K562 (cell line): ENCODE results near the gene ENPP7. TPM values are rescaled to one million over a fixed set of nuclear protein-coding genes. Genes with fewer than 3 reads are reported as not detected.

Experiments used
- ATAC-seq: fragments of 200-7000 bp; cut with Tn5 transposase; 3 replicates; pipeline ENCODE4 v1.9.1; 2020; ENCODE audit warnings: moderate library complexity
- BruUV-seq: library from RNA; stranded (reverse); fragments of 400-500 nt; replicated peaks from 2 replicates; lab custom pipeline; 2021; lab: Mats Ljungman, UMichigan
- CTCF ChIA-PET: fragments of 300-600 bp; formaldehyde crosslinking; extraction: SDS; loops from one replicate; lab custom pipeline; 2021; ENCODE audit warnings: low intra/inter-chr PET ratio; lab: Yijun Ruan, JAX
- POLR2A ChIA-PET: fragments of 300-600, 350-650 bp; sonication (Branson Sonifier 250); formaldehyde crosslinking; extraction: SDS; loops from one replicate; lab custom pipeline; 2021; ENCODE audit warnings: antibody characterized with exemption, inconsistent platforms; lab: Yijun Ruan, JAX
- DNase-seq, 4 experiments: peaks; one replicate each; pipeline versions ENCODE4 v3.0.0 to v3.0.0-alpha.2; 2011 to 2018; ENCODE audit warnings: low spot score in 3 of 4, mixed read lengths in 3 of 4; ENCODE audit errors: extremely low read depth in 1 of 4
- FAIRE-seq: peaks from 2 replicates; lab custom pipeline; 2011; peaks lifted over from hg19 to GRCh38; lab: Jason Lieb, UNC
- H2AFZ ChIP-seq: 2 replicates; pipeline ENCODE4 v1.6.0; 2011; ENCODE audit warnings: low read depth, low read length, control low read depth, inconsistent platforms
- H3K27ac ChIP-seq: fragments of 200-600 bp; 3 replicates; pipeline ENCODE4 v1.8.0; 2011; ENCODE audit warnings: low read depth, mild to moderate bottlenecking, control low read depth, inconsistent platforms, low read length, moderate library complexity, mixed read lengths; ENCODE audit errors: extremely low read depth
- H3K27me3 ChIP-seq, 2 experiments: fragments of 300-600 bp in 1 of 2; 2 replicates in 1 of 2; 3 replicates in 1 of 2; pipeline versions ENCODE4 v1.6.0 to v1.8.0; 2011; ENCODE audit warnings: inconsistent platforms in 2 of 2, low read length in 2 of 2, mild to moderate bottlenecking in 1 of 2, mixed read lengths in 1 of 2, moderate library complexity in 1 of 2; ENCODE audit not compliant: control insufficient read depth in 2 of 2, insufficient read depth in 2 of 2
- H3K36me3 ChIP-seq: fragments of 300-600 bp; 3 replicates; pipeline ENCODE4 v1.8.0; 2011; ENCODE audit warnings: mild to moderate bottlenecking, low read length, inconsistent platforms; ENCODE audit not compliant: control insufficient read depth, insufficient read depth
- H3K4me1 ChIP-seq, 2 experiments: fragments of 200-600 bp in 1 of 2; replicated peaks in 1 of 2; 2 replicates in 1 of 2; 3 replicates in 1 of 2; pipeline versions ENCODE4 v1.5.1 to v1.8.0; 2011; ENCODE audit warnings: inconsistent platforms in 2 of 2, low read length in 2 of 2, mild to moderate bottlenecking in 1 of 2, mixed read lengths in 1 of 2, moderate library complexity in 1 of 2; ENCODE audit not compliant: control insufficient read depth in 2 of 2, insufficient read depth in 2 of 2
- H3K4me2 ChIP-seq: 2 replicates; pipeline ENCODE4 v1.6.1; 2011; ENCODE audit warnings: low read length, control low read depth, inconsistent platforms, mixed read lengths; ENCODE audit not compliant: insufficient read depth
- H3K4me3 ChIP-seq: fragments of 200-600 bp; sonication (generic), shearing (Covaris generic); 2 replicates; pipeline ENCODE4 v1.5.1; 2016; ENCODE audit warnings: control low read depth, inconsistent platforms
- H3K79me2 ChIP-seq: fragments of 200-600 bp; 3 replicates; pipeline ENCODE4 v1.8.0; 2011; ENCODE audit warnings: low read length, inconsistent platforms; ENCODE audit not compliant: control insufficient read depth, insufficient read depth
- H3K9ac ChIP-seq, 2 experiments: 2 replicates each; pipeline versions ENCODE4 v1.6.0 to v1.6.1; 2011; ENCODE audit warnings: low read depth in 2 of 2, low read length in 2 of 2, control low read depth in 1 of 2, inconsistent platforms in 1 of 2, mild to moderate bottlenecking in 1 of 2, mixed read lengths in 1 of 2; ENCODE audit not compliant: insufficient read depth in 1 of 2
- H3K9me1 ChIP-seq: one replicate; pipeline ENCODE4 v1.6.0; 2011; ENCODE audit warnings: inconsistent platforms, mild to moderate bottlenecking, low read length, moderate library complexity; ENCODE audit not compliant: control insufficient read depth, insufficient read depth
- H3K9me3 ChIP-seq: replicated peaks from 2 replicates; pipeline ENCODE4 v1.5.1; 2011; ENCODE audit warnings: low read depth, low read length, inconsistent platforms; ENCODE audit not compliant: control insufficient read depth, insufficient read depth
- H4K20me1 ChIP-seq: replicated peaks from 2 replicates; pipeline ENCODE4 v1.6.1; 2011; ENCODE audit warnings: low read length, inconsistent platforms, mixed read lengths; ENCODE audit not compliant: control insufficient read depth, insufficient read depth
- CHCHD3 ChIP-seq: fragments of 250-450 bp; sonication (Bioruptor Pico); IDR thresholded peaks from 2 replicates; pipeline ENCODE4 v2.1.2; 2022; ENCODE audit warnings: mild to moderate bottlenecking
- JUNB ChIP-seq: fragments of 450-650 bp; formaldehyde crosslinking; conservative IDR thresholded peaks from 2 replicates; pipeline ENCODE4 v1.4.0; 2020; ENCODE audit warnings: mild to moderate bottlenecking
- KHSRP ChIP-seq: fragments of 450-650 bp; IDR thresholded peaks from 2 replicates; pipeline ENCODE4 v1.6.1; 2017
- MTA2 ChIP-seq: fragments of 450-650 bp; IDR thresholded peaks from 2 replicates; pipeline ENCODE4 v1.6.1; 2016; ENCODE audit warnings: low read depth
- ZNF316 ChIP-seq: fragments of 450-650 bp; IDR thresholded peaks from 2 replicates; pipeline ENCODE4 v1.6.1; 2016
- WGBS: fragments of 100-300 bp; shearing (Covaris generic); methylation state at CpG from one replicate; pipeline ENCODE4 v1.1.6; 2016; ENCODE audit warnings: low coverage, mixed read lengths; ENCODE audit not compliant: insufficient coverage; ENCODE audit errors: missing lambda C conversion rate; 5-methylcytosine and 5-hydroxymethylcytosine counted together
- in situ Hi-C: fragments of 300-500 bp; cut with MboI; formaldehyde crosslinking; loops from 4 replicates; pipeline ENCODE4 v1.15.0; 2018; ENCODE audit warnings: inconsistent platforms, mixed read lengths
- intact Hi-C: fragments of 100-400 bp; cut with micrococcal nuclease; formaldehyde crosslinking; loops from 2 replicates; pipeline ENCODE4 v1.14.2; 2022
- polyA plus RNA-seq, 8 experiments: library from polyadenylated mRNA; depleted of rRNA in 4 of 8; stranded (reverse) in 5 of 8; unstranded in 3 of 8; fragments of >200 nt; fragmentation: Nextera tagmentation in 2 of 8; fragmentation: Illumina TruSeq in 1 of 8; extraction: Ambion mirVana in 2 of 8; extraction: Trizol in 1 of 8; gene quantifications; 2 replicates each; pipeline versions ENCODE4 v1.2.1 to v1.2.3, GENCODE V29; 2011 to 2014; ENCODE audit warnings: inconsistent platforms in 1 of 8, missing spikeins in 1 of 8
- total RNA-seq, 7 experiments: library from RNA; depleted of rRNA in 6 of 7; stranded (reverse); fragments of >200 nt in 6 of 7; fragmentation: Illumina TruSeq in 2 of 7; extraction: Trizol in 2 of 7; gene quantifications; 2 replicates each; pipeline versions ENCODE4 v1.2.1 to v1.2.3, GENCODE V29; 2011 to 2021; ENCODE audit warnings: low replicate concordance in 1 of 7
- TF ChIP-seq, protein P1 (sequence below): fragments of 200-400 bp; formaldehyde crosslinking; IDR thresholded peaks from 2 replicates; pipeline ENCODE4 v1.6.1; 2017; ENCODE audit warnings: mild to moderate bottlenecking, low read depth, low read length, moderate library complexity

ENPP7 gene
- total and polyA plus RNA-seq, 9 of the 15 experiments (the other 6 are each of a cell fraction or from before 2014, with no cell fraction given) = not detected

- TF ChIP-seq, protein P1, sequence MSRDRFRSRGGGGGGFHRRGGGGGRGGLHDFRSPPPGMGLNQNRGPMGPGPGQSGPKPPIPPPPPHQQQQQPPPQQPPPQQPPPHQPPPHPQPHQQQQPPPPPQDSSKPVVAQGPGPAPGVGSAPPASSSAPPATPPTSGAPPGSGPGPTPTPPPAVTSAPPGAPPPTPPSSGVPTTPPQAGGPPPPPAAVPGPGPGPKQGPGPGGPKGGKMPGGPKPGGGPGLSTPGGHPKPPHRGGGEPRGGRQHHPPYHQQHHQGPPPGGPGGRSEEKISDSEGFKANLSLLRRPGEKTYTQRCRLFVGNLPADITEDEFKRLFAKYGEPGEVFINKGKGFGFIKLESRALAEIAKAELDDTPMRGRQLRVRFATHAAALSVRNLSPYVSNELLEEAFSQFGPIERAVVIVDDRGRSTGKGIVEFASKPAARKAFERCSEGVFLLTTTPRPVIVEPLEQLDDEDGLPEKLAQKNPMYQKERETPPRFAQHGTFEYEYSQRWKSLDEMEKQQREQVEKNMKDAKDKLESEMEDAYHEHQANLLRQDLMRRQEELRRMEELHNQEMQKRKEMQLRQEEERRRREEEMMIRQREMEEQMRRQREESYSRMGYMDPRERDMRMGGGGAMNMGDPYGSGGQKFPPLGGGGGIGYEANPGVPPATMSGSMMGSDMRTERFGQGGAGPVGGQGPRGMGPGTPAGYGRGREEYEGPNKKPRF = no peak
- TF ChIP-seq KHSRP = no peak
- TF ChIP-seq CHCHD3 (CRISPR knock-in tag) = no peak
These were observed 27.5 kb downstream of the ENPP7 start (continued) for GRCh38 chr17:79758271-79758670.

DNA sequence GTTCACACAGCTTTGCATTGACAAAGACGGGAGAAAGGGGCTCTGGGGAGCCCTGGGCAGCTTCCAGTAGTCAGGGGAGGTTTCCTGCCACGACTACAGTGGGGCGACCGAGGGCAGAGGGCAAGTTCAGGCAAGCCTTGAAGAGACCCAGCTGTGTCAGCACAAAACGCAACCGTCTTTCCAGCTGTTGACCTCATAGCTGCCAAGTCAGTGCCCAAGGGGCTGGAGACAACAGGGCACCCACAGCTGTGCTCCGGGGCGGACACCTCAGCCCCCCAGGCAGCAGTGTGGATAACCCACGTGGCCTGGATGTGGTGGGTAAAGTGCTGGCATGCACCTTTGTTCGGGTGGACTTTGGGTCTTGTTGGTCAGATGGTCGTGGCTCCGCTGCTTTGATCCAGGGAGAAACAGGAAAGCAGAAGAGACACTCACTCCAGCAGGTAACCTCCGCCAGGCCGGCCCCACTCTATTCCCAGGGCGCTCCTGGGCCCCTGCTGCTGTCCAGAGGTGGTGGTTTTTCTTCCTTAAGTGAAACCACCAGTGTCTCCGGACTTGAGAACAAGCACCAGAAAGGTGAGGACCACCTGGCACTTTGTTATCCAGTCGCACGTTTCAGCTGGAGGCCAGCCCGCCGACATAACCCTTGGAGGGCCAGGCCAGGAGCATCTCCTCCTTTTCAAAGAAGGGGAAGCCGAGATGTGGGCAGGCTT lies 29.6 kb downstream of the ENPP7 start:
- no peaks in the 10 kb centered on the region; a peak in 1 of 5 replicates for H3K27me3 ChIP-seq
- H3K27ac ChIP-seq = no peak overlapping the region
- peaks cover 0 to 12% of the 10 kb centered on the region in 2 experiments; a peak in 2 of 5 replicates for H3K4me1 ChIP-seq
- in situ Hi-C loops (no loop called here), intact Hi-C loops (no loop called here)
- TF ChIP-seq MTA2 (no peak), ZNF316 (peak; percentile 38; the same call in 1 of the 2 replicates), JUNB (CRISPR knock-in tag) (no peak)
- no peak for FAIRE-seq
- CTCF ChIA-PET = no interaction called here
- H3K36me3 ChIP-seq = no peaks in the 10 kb centered on the region
- H3K4me3 ChIP-seq = no peak overlapping the region
- WGBS = 37% methylated on average over 19 of the region's 21 CpGs
- 0 out of 2 replicates have a peak overlapping the region, but pooled peaks have one; percentile 1 for H2AFZ ChIP-seq
- H4K20me1 ChIP-seq = no peaks in the 10 kb centered on the region
- H3K4me2 ChIP-seq = no peak overlapping the region
- no peak for DNase-seq
- H3K9me1 ChIP-seq = no peaks in the 10 kb centered on the region
- POLR2A ChIA-PET = interaction anchor here (0.6 to 1.9 kb wide), 3 partner anchors 11 to 85 kb away, joined by 3 to 5 read pairs (median 3); no protein-coding TSS in a partner anchor
- H3K79me2 ChIP-seq = no peaks in the 10 kb centered on the region
- BruUV-seq = no TSS peak
- no peak for ATAC-seq
- no peaks in the 10 kb centered on the region for H3K9me3 ChIP-seq
- peak overlapping the region in 1 of 2 experiments; percentile 71; a peak in 2 of 4 replicates for H3K9ac ChIP-seq
